Breast epithelium (tissue), 3 donors: ENCODE data around the gene CUBN.

Source experiments
- POLR2A ChIP-seq: fragments of 450-650 bp; IDR thresholded peaks from one replicate; pipeline ENCODE4 v1.6.1; 2016; ENCODE audit warnings: antibody characterized with exemption, mild to moderate bottlenecking, moderate library complexity
- POLR2AphosphoS5 ChIP-seq, 3 donors: sonication (generic); formaldehyde crosslinking; IDR thresholded peaks; one replicate each; pipeline ENCODE4 v1.6.1; 2017; ENCODE audit warnings: antibody characterized with exemption in 3 of 3
- TF ChIP-seq, protein P1 (sequence below), 3 donors: fragments of 450-650 bp; IDR thresholded peaks; one replicate each; pipeline ENCODE4 v1.5.1; 2016 to 2017; ENCODE audit warnings: antibody characterized with exemption in 3 of 3, mild to moderate bottlenecking in 3 of 3, moderate library complexity in 3 of 3

DNA sequence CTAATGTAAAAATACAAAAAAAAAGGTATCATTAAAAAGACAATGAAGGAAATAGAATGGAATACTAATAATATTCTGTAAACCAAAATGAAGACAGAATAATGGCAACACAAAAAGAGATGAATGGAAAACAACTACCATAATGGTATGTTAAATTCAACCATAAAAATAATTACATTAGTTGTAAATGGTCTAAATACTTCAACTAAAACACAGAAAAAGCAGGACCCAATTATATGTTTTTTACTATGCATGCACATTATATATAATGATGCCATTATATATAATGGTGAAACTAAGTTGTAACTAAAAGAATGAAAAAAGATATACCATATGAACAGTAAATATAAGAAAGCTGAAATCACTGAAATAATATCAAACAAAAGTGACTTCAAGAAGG lies 76.5 kb downstream of the CUBN start:
- TF ChIP-seq POLR2A (no peak), POLR2AphosphoS5 (IDR thresholded peaks at IDR 0.05) (no peak)
- TF ChIP-seq, protein P1, sequence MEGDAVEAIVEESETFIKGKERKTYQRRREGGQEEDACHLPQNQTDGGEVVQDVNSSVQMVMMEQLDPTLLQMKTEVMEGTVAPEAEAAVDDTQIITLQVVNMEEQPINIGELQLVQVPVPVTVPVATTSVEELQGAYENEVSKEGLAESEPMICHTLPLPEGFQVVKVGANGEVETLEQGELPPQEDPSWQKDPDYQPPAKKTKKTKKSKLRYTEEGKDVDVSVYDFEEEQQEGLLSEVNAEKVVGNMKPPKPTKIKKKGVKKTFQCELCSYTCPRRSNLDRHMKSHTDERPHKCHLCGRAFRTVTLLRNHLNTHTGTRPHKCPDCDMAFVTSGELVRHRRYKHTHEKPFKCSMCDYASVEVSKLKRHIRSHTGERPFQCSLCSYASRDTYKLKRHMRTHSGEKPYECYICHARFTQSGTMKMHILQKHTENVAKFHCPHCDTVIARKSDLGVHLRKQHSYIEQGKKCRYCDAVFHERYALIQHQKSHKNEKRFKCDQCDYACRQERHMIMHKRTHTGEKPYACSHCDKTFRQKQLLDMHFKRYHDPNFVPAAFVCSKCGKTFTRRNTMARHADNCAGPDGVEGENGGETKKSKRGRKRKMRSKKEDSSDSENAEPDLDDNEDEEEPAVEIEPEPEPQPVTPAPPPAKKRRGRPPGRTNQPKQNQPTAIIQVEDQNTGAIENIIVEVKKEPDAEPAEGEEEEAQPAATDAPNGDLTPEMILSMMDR (IDR thresholded peaks at IDR 0.05) = no peak
